ENCODE measurements around the gene INAFM2. TPM values are rescaled to one million over a fixed set of nuclear protein-coding genes. Genes with fewer than 3 reads are reported as not detected.
A peak's percentile ranks its signal among the peaks of the same experiment; 100 is the strongest.

The INAFM2 gene
- total and polyA plus RNA-seq, 9 of the 15 experiments (the other 6 are each of a cell fraction or from before 2014, with no cell fraction given), result 11.8 to 43.1 (median 27.2) TPM

DNA sequence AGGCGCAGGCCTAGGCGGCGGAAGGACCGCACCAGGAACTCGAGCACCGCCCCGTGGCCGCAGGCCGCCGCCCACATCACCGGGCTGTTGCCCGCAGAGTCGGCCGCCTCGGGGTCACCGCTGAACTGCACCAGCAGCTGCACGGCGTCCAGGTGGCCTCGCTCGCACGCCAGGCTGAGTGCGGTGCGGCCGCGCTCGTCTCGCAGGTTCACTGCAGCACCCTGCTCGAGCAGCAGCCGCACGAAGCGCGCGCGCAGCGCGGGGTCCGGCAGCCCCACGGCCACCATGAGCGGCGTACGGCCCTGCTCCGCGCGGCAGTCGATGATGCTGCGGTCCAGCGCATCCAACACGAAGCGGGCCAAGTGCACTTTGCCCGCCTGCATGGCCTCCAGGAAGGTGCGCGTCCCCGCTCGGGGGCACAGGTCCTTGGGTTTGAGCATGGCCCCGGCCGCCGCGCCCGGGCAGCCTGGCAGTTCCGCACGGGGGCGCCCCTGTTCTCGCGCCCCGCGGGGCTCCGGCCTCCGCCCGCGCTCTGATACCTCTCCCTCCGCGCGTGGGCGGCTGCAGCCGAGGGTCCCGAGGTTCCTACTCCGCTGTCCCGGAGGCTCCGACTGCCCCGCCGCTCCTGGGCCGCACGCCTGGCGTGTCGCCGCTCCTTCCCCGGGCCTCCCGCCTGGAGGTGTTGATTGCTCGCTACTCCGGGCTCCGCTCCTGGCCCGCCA is 41.2 kb upstream of the INAFM2 start (continued):
- TF ChIP-seq, protein P1, sequence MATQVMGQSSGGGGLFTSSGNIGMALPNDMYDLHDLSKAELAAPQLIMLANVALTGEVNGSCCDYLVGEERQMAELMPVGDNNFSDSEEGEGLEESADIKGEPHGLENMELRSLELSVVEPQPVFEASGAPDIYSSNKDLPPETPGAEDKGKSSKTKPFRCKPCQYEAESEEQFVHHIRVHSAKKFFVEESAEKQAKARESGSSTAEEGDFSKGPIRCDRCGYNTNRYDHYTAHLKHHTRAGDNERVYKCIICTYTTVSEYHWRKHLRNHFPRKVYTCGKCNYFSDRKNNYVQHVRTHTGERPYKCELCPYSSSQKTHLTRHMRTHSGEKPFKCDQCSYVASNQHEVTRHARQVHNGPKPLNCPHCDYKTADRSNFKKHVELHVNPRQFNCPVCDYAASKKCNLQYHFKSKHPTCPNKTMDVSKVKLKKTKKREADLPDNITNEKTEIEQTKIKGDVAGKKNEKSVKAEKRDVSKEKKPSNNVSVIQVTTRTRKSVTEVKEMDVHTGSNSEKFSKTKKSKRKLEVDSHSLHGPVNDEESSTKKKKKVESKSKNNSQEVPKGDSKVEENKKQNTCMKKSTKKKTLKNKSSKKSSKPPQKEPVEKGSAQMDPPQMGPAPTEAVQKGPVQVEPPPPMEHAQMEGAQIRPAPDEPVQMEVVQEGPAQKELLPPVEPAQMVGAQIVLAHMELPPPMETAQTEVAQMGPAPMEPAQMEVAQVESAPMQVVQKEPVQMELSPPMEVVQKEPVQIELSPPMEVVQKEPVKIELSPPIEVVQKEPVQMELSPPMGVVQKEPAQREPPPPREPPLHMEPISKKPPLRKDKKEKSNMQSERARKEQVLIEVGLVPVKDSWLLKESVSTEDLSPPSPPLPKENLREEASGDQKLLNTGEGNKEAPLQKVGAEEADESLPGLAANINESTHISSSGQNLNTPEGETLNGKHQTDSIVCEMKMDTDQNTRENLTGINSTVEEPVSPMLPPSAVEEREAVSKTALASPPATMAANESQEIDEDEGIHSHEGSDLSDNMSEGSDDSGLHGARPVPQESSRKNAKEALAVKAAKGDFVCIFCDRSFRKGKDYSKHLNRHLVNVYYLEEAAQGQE (IDR thresholded peaks at IDR 0.05; ENCODE audit: borderline replicate concordance), result peak; percentile 42; the same call in 1 of the 2 replicates
- TF ChIP-seq, protein P1 (CRISPR knock-in tag; IDR thresholded peaks at IDR 0.05; ENCODE audit: low read depth), result no peak
- no peak for TF ChIP-seq ZNF217 (CRISPR knock-in tag; IDR thresholded peaks at IDR 0.05)
- TF ChIP-seq, protein P2, sequence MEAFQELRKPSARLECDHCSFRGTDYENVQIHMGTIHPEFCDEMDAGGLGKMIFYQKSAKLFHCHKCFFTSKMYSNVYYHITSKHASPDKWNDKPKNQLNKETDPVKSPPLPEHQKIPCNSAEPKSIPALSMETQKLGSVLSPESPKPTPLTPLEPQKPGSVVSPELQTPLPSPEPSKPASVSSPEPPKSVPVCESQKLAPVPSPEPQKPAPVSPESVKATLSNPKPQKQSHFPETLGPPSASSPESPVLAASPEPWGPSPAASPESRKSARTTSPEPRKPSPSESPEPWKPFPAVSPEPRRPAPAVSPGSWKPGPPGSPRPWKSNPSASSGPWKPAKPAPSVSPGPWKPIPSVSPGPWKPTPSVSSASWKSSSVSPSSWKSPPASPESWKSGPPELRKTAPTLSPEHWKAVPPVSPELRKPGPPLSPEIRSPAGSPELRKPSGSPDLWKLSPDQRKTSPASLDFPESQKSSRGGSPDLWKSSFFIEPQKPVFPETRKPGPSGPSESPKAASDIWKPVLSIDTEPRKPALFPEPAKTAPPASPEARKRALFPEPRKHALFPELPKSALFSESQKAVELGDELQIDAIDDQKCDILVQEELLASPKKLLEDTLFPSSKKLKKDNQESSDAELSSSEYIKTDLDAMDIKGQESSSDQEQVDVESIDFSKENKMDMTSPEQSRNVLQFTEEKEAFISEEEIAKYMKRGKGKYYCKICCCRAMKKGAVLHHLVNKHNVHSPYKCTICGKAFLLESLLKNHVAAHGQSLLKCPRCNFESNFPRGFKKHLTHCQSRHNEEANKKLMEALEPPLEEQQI (IDR thresholded peaks at IDR 0.05), result no peak
- no peak for TF ChIP-seq ZNF75A (CRISPR knock-in tag; IDR thresholded peaks at IDR 0.05)
- no peak for TF ChIP-seq CREBBP (IDR thresholded peaks at IDR 0.05; ENCODE audit: low read depth, low read length)
- TF ChIP-seq ZNF644 (tag; IDR thresholded peaks at IDR 0.05; ENCODE audit: low read depth), result no peak
- TF ChIP-seq ZKSCAN1 (IDR thresholded peaks at IDR 0.05; ENCODE audit: low read depth, low read length), result no peak
- no peak for TF ChIP-seq PTRF (tag; IDR thresholded peaks at IDR 0.05)
- TF ChIP-seq CBFA2T2 (conservative IDR thresholded peaks at IDR 0.05), result no peak
- TF ChIP-seq ZNF764 (CRISPR knock-in tag; IDR thresholded peaks at IDR 0.05; ENCODE audit: low read depth), result no peak
- TF ChIP-seq ZBTB7A (IDR thresholded peaks at IDR 0.05; ENCODE audit: borderline replicate concordance, control insufficient read depth, low read depth, low read length), result peak; percentile 64; the same call in 1 of the 2 replicates
- no peak for TF ChIP-seq SMARCE1 (IDR thresholded peaks at IDR 0.05)
- no peak; the same call in 1 of the 2 replicates for TF ChIP-seq SMC3 (conservative IDR thresholded peaks at IDR 0.05; ENCODE audit: insufficient read depth, low read depth, low read length)
- TF ChIP-seq HMBOX1 (IDR thresholded peaks at IDR 0.05), result no peak
- TF ChIP-seq GABPB2 (CRISPR knock-in tag; conservative IDR thresholded peaks at IDR 0.05), result no peak
- TF ChIP-seq ZBED1 (IDR thresholded peaks at IDR 0.05), result no peak

All from K562 (cell line).